HG03520 (cell line): Measurements from ENCODE around the gene CFAP299.
"Not testable (repeated sequence)": the region's sequence is repeated elsewhere in the genome, so short reads cannot be mapped to it uniquely, and the experiment has no call there.

Experiments
- ATAC-seq: cut with Tn5 transposase; IDR thresholded peaks from one replicate; pipeline ENCODE4 v1.9.1; 2021; ENCODE audit warnings: mild to moderate bottlenecking, moderate library complexity; ENCODE audit not compliant: unreplicated experiment

Gene CFAP299

GRCh38 chr4:80586716-80587115 lies 251.2 kb downstream of the CFAP299 start:
- no peak for ATAC-seq

- ATAC-seq: no peak
Measured at GRCh38 chr4:80587871-80588385, 252.4 kb downstream of the CFAP299 start.

GRCh38 chr4:80592950-80593349 lies 257.4 kb downstream of the CFAP299 start:
- peak; percentile 64 for ATAC-seq

- no peak for ATAC-seq
Measured at GRCh38 chr4:80594701-80595100, 259.2 kb downstream of the CFAP299 start.

GRCh38 chr4:80608281-80608980 lies 272.9 kb downstream of the CFAP299 start:
- no peak for ATAC-seq

- no peak for ATAC-seq
Measured at GRCh38 chr4:80610199-80610598, 274.7 kb downstream of the CFAP299 start.

- peak; percentile 82 for ATAC-seq
Measured at GRCh38 chr4:80610845-80611677, 275.5 kb downstream of the CFAP299 start.

GRCh38 chr4:80611678-80611979 lies 276.1 kb downstream of the CFAP299 start:
- ATAC-seq: peak; percentile 9

- no peak for ATAC-seq
Measured at GRCh38 chr4:80613470-80613869, 277.9 kb downstream of the CFAP299 start.

- ATAC-seq: no peak
Measured at GRCh38 chr4:80614319-80614718, 278.8 kb downstream of the CFAP299 start.

- no peak for ATAC-seq
Measured at GRCh38 chr4:80615099-80615498, 279.6 kb downstream of the CFAP299 start.

- ATAC-seq: no peak
Measured at GRCh38 chr4:80619070-80619674, 283.6 kb downstream of the CFAP299 start.

- ATAC-seq: no peak
Measured at GRCh38 chr4:80631861-80632260, 296.3 kb downstream of the CFAP299 start.

- no peak for ATAC-seq
Measured at GRCh38 chr4:80637190-80637589, 301.7 kb downstream of the CFAP299 start.

- no peak for ATAC-seq
Measured at GRCh38 chr4:80646061-80646460, 310.5 kb downstream of the CFAP299 start.

GRCh38 chr4:80655662-80656061 lies 320.1 kb downstream of the CFAP299 start:
- ATAC-seq: no peak

GRCh38 chr4:80670118-80670517 lies 334.6 kb downstream of the CFAP299 start:
- not testable (repeated sequence) for ATAC-seq

- ATAC-seq: no peak
Measured at GRCh38 chr4:80678413-80678812, 342.9 kb downstream of the CFAP299 start.

- ATAC-seq: no peak
Measured at GRCh38 chr4:80680934-80681333, 345.4 kb downstream of the CFAP299 start.

GRCh38 chr4:80685214-80685613 lies 349.7 kb downstream of the CFAP299 start:
- ATAC-seq: no peak

- ATAC-seq: not testable (repeated sequence)
Measured at GRCh38 chr4:80687736-80688135, 352.2 kb downstream of the CFAP299 start.

GRCh38 chr4:80694171-80694570 lies 358.6 kb downstream of the CFAP299 start:
- ATAC-seq: no peak
